Measurements from ENCODE around the gene ZNF277.
A peak's percentile ranks its signal among the peaks of the same experiment; 100 is the strongest.

ZNF277 gene

DNA sequence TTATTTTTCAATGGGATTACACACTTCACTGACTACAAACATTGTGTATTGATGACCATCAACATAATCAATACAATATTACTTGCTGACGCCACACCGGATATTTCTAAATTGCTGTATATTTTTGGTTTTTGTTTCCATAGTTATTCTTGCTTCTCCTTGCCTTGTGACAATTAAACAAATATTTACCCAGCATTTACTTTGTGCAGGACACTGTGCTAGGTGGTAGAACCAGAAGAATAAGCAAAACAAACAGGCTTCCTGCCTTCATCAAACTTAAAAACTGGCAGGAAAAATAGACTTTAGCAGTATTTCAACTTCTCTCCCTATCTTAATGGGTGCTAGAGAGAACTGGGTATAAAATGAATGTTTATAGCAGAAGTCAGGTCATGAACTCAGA is 50.6 kb downstream of the ZNF277 start:
- no peak for DNase-seq

DNA sequence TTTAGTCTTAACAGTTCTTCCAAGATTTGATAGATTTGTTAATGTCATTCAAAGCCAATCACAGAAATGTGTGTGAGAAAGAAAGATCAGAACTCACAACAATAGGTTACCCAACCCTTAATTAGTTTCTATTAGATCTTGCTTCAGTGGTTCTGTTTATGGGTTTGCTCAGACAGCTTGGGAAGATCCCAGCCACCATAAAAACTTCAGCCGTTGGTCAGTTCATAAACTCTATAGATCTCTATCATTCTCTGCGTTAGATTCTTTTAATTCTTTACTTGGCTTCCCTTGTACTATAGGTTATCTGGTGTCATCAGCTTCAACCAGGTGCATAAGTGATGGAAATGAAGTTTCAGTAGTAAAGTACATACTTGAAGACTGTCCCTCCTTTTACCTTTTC is 54.4 kb downstream of the ZNF277 start:
- DNase-seq = no peak

DNA sequence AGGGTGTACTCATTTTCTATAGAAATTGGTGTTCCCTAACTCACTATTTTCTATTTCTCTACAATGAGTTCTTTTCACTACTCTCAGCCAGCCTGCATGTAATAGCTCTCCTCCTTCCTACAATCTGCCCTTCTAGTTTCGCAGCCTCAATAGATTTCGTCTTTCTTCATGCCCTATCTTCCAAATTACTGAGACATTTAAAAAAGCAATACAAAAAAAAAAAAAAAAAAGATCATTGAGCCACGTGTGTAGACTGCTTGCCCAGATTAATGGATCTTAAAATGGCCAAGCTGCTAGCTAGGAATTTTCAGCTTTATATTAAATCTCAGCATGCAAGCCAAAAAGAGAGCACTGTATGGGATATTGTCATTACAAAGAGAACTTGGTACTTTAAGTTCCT is 55.5 kb downstream of the ZNF277 start:
- no peak for DNase-seq

DNA sequence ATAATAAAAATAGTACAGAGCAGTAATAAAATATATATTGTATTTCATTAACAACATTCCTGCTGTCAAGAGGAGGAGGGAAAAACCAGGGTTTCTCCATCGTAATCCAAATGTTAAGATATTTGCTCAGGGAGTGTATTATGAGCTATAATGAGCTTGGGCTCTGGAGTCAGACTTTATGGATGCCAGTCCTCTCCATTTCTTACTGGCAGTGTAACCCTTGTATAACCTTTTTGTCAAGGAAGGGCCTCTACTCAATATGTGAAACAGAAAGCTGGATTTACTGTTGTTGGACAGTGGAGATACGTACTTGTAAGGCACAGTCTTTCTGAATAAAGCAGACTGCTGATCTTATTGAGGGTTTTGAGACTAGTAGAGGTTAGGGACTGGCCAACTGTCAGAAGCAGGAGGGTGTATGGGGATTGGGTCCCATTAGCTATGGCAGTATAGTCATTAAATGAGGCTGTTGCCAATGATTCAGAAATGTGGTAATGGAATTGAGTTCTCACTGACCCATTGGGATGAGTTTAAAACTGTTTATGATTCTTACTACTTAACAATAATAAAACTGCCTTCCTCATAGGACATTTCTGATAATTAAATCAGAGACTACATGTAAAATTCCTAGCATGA is 56.5 kb downstream of the ZNF277 start:
- DNase-seq = no peak

DNA sequence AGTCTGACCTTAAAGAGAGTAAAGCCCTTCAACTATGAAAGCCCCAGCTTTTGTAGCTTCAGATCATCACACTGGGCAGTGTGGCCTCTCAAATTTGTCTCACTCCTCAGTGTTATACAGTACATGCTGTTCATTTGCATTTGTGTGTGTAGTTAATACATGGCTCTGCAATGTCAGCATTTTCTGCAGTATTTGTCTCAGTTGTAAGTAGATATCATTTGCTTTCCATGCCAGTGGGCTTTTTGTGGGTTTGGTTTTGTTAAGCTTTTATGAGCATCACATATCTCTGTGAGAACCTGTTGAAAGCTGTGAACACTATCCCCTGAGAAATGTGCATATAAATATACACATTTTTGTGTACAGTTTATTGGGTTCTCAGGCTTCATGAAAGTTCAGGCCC is 57.0 kb downstream of the ZNF277 start:
- peak; percentile 21 for DNase-seq

DNA sequence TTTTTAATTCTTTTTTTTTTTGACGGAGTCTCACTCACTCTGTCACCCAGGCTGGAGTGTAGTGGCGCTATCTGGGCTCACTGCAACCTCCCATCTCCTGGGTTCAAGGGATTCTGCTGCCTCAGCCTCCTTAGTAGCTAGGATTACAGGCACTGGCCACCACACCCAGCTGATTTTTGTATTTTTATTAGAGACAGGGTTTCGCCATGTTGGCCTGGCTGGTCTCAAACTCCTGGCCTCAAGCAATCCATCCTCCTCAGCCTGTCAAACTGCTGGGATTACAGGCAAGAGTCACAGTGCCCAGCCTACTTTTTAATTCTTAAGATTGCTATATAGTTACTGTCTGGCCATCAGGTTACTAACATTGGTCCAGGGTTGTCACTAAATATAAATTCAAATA is 59.6 kb downstream of the ZNF277 start:
- no peak for DNase-seq

DNA sequence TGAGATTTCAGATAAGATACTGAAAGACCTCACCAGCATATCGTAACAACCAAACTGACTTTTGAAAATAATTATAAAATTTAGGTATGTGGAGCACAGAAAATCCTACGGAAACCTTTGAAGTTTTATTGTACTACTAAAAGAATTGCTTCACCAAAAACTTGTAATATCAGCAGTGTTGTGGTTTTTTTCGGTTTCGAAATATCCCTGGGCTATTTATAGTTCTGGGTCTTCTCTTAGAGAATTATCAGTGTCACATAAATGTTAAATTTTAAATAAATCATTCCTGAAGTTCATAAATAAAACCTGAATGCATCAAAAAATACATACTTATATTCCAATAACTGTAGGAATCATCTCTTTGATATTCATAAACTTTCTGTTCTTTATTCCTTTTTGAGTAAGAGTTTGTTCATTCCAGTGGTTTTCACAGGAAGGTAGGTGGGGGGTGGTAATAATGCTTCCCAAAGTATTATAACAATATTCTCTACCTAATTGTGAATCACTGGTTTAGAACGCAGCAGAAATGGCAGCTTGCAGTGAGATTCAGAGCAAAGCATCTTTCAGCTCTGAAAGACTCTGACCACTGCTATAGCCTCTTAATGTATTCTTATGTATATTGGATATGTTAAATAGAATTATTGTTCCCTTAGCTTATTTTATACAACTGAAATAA is 60.2 kb downstream of the ZNF277 start:
- no peak for DNase-seq

DNA sequence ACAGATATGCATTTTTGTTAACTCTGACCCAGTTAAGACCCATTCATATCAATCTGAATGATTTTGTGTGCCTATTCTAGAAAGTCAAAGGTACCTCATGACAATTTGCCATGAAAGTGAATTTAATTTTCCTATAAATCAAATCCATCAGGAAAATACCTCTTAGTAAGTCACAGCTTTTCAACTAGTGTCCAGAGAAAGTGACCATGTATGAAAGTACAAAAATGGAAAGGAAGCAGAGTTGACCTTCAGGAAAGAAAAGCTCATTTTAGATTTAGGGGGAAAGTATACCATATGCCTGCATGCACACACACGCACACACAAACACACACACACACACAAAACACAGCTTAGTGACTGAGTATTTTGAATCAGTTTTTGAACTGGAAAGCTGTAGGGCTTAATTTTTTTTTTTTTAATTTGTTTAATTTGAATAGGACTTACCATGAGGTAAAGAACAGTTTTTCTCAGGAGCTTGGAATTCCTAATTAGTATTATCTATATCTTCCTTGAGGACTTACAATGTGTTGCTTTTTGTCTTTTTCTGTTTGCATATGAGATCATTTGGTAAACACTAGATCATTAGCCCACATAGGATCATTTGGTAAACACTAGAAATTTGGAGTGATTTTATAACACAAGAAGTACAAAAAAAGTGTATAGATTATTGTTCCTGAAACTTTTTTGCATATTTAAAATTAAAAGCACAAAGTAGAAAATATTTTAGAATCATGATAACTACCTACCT is 61.6 kb downstream of the ZNF277 start:
- peak; percentile 48 for DNase-seq

DNA sequence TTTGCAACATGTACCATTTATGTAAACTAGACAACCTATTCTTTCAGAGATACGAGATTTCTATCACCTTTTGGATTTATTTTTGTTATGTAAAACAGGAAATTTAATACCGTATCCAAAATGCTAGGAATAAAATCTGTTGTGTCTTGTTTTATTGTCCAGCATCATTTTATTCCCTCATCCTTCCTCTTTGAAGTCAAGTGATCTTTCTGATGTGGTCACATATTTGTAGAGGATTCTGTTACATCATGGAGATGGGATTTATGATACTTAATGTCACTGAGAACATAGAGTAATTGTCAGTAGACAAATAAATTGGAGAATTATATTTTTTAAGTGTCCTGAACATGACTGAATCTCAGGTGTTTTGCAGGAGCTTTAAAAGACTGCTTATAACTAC is 64.7 kb downstream of the ZNF277 start:
- peak; percentile 93 for DNase-seq

DNA sequence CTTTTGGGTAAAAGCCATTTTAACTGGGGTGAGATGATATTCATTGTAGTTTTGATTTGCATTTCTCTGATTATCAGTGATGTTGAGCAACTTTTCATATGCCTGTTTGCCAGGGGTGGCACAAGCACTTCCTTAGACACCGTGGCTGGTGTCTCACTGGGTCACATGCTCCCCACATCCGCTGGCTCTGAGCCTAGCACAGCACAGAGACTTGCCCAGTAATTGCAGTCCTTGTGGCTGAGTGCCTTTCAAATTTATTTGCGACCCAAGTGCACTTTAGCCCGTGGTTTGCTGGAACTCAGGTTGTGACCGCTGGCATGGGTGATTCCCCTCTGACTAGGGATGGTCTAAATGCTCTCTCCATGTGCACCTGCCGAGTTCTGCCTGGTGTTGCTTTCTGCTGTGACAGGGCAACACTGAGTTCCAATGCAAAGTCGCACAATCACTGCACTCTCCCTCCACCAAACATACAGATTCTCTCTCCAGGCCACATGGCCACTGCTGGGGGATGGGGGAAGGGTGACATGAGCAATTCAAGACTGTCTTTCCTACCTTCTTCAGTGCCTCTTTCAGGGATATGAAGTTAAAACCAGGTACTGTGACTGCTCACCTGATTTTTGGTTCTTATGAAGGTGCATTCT is 66.5 kb downstream of the ZNF277 start:
- peak; percentile 96 for DNase-seq

DNA sequence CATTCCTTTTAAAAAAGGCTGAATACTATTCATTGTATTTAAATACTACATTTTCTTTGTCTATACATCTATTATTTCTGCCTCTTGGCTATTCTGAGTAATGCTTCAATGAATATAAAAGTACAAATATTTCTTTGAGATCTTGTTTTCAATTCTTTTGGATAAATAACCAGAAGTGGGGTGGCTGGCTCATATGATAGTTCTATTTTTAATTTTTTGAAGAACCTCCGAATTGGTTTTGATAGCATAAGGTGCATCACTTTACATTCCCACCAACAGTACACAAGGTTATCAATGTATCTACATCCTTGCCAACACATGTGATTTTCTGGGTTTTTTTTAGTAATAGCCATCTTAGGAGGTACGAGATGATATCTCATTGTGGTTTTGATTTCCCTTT is 72.5 kb downstream of the ZNF277 start:
- no peak for DNase-seq

DNA sequence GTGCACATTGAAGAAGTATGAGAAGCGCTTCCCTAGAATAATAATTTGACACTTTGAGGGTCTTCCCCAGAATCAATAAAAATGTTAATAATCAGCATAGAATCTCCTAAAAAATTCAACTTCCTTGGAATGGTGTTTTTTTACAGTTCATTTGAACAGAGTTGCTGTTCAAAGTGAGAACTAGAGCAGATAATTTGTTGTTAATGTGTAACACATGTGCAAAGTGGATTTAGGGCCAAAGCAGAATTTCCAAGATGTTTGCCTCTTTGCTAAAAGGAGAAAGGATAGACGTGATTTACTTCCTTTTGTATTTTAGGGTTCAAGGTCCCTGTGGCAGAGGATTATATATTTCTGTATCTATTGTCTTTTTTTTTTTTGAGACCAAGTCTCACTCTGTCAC is 73.8 kb downstream of the ZNF277 start:
- DNase-seq = no peak

DNA sequence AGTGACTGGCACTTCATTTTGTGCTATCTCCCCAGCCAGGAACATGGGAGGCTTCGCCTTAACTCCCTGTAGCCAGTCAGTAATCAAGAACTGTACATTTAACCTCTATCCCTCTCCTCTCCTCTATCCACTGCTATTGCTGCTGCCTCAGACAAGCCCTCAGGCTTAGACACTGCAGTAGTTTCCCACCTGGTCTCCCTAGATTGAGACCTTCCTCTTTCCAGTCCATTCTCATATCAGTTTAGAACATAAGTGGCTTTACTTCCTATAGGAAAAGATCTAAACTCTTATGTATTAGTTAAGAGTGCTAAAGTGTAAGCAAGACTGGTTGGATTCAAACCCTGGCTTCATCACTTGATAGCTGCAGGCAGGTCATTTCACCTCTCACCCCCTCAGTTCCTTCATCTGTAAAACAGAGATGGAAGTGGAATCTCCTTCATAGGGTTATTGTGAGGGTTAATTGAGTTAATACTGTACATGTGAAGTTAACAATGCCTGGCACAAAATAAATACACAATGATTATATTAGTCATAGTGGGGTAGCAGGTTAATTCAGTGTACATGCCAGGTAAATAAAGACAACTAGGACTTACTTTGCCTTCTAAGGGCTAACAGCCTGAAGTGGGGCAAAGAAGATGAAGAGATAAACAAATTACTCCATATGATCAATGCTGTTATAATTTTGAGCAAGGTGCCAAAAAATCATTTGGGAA is 76.1 kb downstream of the ZNF277 start:
- DNase-seq = no peak

DNA sequence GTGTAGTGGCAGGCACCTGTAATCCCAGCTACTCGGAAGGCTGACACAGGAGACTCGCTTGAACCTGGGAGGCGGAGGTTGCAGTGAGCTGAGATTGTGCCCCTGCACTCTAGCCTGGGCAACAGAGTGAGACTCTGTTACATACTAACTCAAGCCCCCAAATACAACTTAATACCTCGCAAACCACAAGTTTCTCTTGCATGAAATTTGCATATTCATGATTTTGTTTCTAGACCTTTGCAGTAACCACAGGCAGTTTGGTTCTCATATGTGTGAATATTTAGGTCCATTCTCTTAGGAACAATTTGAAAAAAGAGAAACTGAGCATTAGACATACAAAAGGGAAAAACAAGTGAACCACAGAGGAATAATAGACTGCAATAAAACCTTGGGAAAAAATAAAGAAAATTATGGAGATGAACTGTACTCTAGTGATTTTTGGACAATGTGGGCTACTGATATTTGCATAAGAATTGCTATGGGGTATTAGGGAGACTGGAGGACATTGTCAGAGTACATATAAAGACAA is 77.0 kb downstream of the ZNF277 start:
- DNase-seq = no peak

DNA sequence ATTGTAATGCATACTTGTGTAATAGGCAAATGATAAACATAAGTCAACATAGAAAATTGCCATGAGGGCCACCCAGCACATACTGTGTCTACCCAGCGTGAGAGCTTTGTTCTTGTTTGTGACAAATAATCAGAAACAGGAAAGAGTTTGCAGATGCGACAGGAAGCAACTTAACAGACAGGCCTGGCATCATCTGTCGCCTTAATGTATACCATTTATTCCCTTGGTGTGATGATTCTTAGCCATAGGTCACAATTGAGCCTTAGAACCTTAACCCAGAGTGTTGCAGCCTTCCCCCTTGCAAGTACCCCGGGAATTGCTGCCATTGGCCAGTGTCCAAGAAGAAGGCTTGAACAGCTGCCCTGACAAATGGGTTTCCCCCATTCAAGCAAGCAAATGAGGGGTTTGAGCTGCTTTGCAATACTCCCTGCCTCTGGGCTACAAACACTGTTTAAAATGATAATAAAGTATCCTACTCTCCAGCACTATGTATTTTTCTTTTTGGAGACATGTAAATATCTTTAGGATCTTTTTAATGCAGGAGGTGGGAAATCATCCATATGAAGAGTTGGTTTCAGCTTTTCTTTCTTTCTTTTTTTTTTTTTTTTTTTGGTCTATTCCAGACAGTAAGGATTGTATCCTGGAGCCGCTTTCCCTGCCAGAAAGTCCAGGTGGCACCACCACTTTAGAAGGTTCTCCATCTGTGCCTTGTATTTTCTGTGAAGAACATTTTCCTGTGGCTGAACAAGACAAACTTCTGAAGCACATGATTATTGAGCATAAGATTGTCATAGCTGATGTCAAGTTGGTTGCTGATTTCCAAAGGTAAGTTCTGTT is 80.0 kb downstream of the ZNF277 start:
- no peak for DNase-seq

DNA sequence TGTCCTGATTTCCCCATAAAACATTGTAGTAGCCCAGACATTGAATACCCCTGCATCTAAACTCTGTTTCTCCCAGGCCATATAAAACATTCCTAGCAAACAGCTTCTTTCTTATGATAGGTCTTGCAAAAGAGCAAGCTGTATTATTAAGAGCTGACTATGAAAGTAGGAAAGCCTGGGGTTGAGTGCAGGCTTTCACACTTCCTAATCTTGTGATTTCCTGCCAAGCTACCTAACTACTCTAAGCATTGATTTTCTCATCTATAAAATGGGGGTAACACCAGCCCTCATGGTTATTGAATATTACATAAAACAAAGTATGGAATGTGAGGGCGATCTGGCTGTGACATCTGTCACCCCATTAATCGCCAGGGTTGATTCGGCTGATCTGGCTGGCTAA is 81.8 kb downstream of the ZNF277 start:
- no peak for DNase-seq

DNA sequence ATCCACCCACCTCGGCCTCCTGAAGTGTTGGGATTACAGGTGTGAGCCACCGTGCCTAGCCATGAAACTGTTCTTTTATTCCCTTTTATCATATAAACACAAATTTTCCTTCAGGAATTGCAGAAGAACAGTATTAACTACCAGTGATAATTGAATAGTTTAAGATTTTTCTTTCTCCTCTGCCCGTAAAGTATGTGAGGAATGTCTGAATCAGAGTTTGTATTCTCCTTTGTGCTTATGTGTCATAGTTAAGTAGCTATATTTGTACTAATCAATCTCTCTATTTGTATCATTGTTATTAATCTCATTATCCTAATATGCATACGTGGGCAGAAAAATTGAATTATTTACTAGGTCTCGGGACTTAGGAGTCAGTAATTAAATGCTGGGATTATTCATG is 83.6 kb downstream of the ZNF277 start:
- DNase-seq = no peak

DNA sequence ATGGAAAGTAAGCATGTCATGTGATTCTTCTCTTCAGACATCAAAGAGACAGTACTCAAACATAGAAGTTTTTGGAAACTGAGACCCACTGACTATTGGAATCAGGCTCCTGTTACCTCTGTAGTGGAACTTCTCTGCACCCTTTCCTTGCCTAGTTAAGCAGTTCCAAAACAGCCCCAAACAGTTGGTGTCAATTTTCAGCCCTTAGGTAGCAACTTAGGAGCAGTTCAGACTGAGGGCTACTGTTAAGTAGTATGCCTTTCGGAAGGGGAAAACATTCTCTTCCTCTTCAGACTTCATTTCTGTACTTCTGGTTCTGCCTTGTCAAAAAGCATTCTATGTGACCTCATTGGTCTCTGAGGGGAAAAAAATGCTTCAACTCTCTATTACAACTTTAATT is 85.7 kb downstream of the ZNF277 start:
- DNase-seq = no peak

DNA sequence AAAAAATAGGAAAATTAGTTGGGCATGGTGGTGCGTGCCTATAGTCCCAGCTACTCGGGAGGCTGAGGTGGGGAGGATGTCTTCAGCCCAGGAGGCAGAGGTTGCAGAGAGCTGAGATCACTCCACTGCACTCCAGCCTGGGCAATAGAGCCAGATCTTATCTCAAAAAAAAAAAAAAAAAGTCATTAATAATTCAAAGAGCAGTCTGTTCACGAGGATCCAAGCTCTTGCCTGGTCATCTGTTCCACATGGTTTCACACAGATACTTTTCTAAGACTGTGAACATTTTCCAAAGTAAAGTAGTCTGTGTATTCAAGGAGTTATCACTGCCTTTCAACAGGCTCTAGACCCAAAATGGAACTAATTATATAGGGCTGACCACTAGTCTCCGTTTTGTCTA is 86.9 kb downstream of the ZNF277 start:
- DNase-seq = no peak

DNA sequence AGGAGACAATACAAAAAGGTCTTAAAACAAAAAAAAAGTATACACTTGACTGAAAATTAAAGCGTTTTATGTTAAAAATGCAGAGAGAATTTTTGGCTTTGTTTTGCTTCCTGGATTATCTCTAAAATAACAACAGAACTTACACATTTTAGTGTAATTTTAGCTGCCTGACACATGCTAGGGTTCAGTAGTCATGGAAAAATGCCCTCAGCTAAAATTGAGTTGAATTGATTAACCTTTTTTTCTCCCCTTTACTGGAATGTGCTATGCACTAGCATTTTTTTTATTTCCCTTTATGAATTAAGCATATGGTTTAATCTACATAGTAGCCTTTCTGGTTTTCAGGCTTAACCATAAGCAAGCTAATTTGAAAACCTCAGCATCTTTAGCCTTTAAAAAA is 89.9 kb downstream of the ZNF277 start:
- no peak for DNase-seq

DNA sequence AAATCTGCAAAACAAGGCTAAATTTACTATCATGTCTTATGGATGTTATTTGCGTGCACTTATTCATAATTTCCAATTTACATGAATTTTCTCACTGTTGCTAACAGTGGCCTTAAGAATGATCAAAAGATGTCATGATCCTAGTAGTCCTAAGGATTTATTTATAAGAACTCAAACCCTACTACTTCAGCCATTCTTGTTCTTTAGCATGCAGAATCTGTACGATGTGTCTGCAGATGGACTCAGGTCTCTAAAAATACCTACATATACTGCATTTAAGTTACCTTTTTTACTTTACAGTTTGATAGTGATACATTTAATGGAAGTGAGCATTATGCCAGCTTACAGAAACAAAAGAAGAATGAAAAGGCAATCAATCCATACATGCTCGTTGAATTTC is 91.2 kb downstream of the ZNF277 start:
- DNase-seq = no peak

DNA sequence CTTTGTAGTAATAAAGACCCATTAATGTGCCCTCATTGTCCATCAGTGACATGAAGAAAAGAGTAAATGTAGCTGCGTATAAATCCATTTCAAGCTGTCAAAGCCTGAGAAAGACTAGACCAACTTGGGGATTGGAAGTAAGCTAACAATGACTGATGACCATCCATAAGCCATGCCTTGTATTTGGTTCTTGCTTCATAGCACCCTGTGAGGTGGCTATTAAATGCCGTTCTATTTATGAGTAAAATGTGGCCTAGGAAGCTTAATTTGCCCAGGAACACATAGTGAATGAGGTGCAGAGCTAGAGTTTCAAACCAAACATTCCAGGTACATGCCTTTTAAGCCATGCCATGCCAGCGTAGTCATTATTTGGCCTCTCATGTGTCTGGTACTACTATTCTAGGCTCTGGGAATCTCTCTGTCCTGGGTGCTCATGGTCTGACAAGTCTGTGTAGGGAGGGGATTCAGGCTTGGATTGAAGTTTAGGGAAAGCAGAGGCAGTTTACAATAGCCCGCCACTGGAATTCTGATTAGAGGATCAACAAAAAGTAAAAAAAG is 92.1 kb downstream of the ZNF277 start:
- DNase-seq = no peak
